Heart left ventricle (tissue), 16 donors: ENCODE data around the gene MYO7B. TPM values are rescaled to one million over a fixed set of nuclear protein-coding genes. Genes with fewer than 3 reads are reported as not detected.

Source experiments
- ATAC-seq, 4 donors: fragments of 200-7000 bp; cut with Tn5 transposase; one replicate each; pipeline ENCODE4 v1.9.1; 2020 to 2022; ENCODE audit warnings: moderate library complexity in 4 of 4, mild to moderate bottlenecking in 3 of 4, moderate number of reproducible peaks in 1 of 4
- DNase-seq, 5 donors: peaks; one replicate each; pipeline ENCODE4 v3.0.0-alpha.2; 2020
- H3K27ac ChIP-seq, 12 donors: fragments of 200-600 bp; sonication (generic) in 4 of 12; one replicate each; pipeline versions ENCODE4 v1.5.0 to v1.8.0; 2016 to 2022; ENCODE audit warnings: mild to moderate bottlenecking in 2 of 12
- H3K27me3 ChIP-seq, 9 donors: fragments of 200-600 bp; sonication (generic) in 2 of 9; one replicate each; pipeline versions ENCODE4 v1.5.1 to v1.8.0; 2016 to 2022; ENCODE audit warnings: mild to moderate bottlenecking in 3 of 9
- H3K36me3 ChIP-seq, 9 donors: fragments of 200-600 bp; sonication (generic) in 2 of 9; one replicate each; pipeline versions ENCODE4 v1.5.0 to v1.8.0; 2018 to 2022; ENCODE audit warnings: mild to moderate bottlenecking in 2 of 9
- H3K4me1 ChIP-seq, 12 donors: fragments of 200-600 bp; sonication (generic) in 4 of 12; one replicate each; pipeline versions ENCODE4 v1.5.0 to v1.8.0; 2016 to 2022; ENCODE audit warnings: mild to moderate bottlenecking in 3 of 12
- H3K4me3 ChIP-seq, 12 donors: fragments of 200-600 bp; sonication (generic) in 4 of 12; one replicate each; pipeline versions ENCODE4 v1.5.0 to v1.8.0; 2017 to 2022; ENCODE audit warnings: mild to moderate bottlenecking in 9 of 12, moderate library complexity in 4 of 12
- H3K9me3 ChIP-seq, 12 donors: fragments of 200-600 bp; sonication (generic) in 4 of 12; one replicate each; pipeline versions ENCODE4 v1.5.0 to v1.8.0; 2016 to 2022; ENCODE audit warnings: mild to moderate bottlenecking in 1 of 12
- CTCF ChIP-seq, 12 donors: fragments of 200-600 bp; sonication (generic) in 4 of 12; IDR thresholded peaks; one replicate each; pipeline versions ENCODE4 v1.5.0 to v1.8.0; 2018 to 2022; ENCODE audit warnings: antibody characterized with exemption in 12 of 12, mild to moderate bottlenecking in 5 of 12
- POLR2A ChIP-seq, 2 donors: fragments of 450-650 bp; IDR thresholded peaks; one replicate each; pipeline ENCODE4 v1.6.1; 2017; ENCODE audit warnings: antibody characterized with exemption in 2 of 2, mild to moderate bottlenecking in 2 of 2, moderate library complexity in 2 of 2
- WGBS, 4 donors: extraction: QIAGEN DNeasy Blood & Tissue Kit in 2 of 4; methylation state at CpG; one replicate each; pipeline versions ENCODE4 v1.1.5 to v1.1.7; 2013 to 2018; 5-methylcytosine and 5-hydroxymethylcytosine counted together
- intact Hi-C, 10 donors: fragments of 100-400 bp; cut with DNase I; formaldehyde crosslinking; loops; one replicate each; pipeline versions ENCODE4 v1.11.1 to v1.14.2; 2022
- polyA plus RNA-seq, 2 donors: library from polyadenylated mRNA; stranded (reverse); fragments of 200-250 nt; gene quantifications; one replicate each; pipeline ENCODE4 v1.2.3, GENCODE V29; 2013
- total RNA-seq, 9 donors: library from RNA; depleted of rRNA in 2 of 9; stranded (reverse); fragments of >200 nt in 2 of 9; fragmentation: NEBNext Ultra II Directional in 3 of 9; extraction: Animal tissue kit (Norgen Biotek cat#: 25700) in 3 of 9; gene quantifications; one replicate each; pipeline versions ENCODE4 v1.1.0 to v1.2.4, GENCODE V29; 2016 to 2023
- donor health status: ischemic (EF 13 %, LVEDD 7.1; RV severe dilation, severe dysfunction).
- donor health status: healthy with polysubstance abuse.
- donor health status: DM: no; HTN: yes; CAD: no.
- donor health status: DM: no; HTN: no; CAD: no.
- donor health status: ischemic (EF 25% LVEDD 6.9; RV normal size, moderate dysfunction).
- donor health status: ischemic (EF 25% LVEDD 5.7; RV mildly dilated, moderate dysfunction).
- donor health status: healthy.
- donor health status: DM: yes; HTN: yes; CAD: no.
- donor health status: ischemic (EF 35%, LVEDD 5.7; RV mildly dilated, moderate dysfunction).
- donor health status: nonischemic (EF 11% LVEDD 7.7; RV severe dilation, severe dysfunction).
- donor health status: DM: yes; HTN: yes; CAD: no.
- donor health status: PGD.
- donor health status: ischemic (EF 29% LVEDD 5.4; RV normal size, mild dysfunction).
- donor health status: nonischemic (EF 23%, LVEDD 6.1; RV moderate dilation, normal function).

The MYO7B gene
- total and polyA plus RNA-seq, 11 donors: 0.20 to 2.1 (median 0.90) TPM

- H3K9me3 ChIP-seq: no peaks in the 10 kb centered on the region
- WGBS, 4 donors: 40 to 56% (median 44%) methylated on average over 6 to 16 of the region's 16 CpGs
- H3K27ac ChIP-seq: peak overlapping the region in 11 of 12 donors; percentile 49 to 92 (median 77)
- no peaks in the 10 kb centered on the region for H3K27me3 ChIP-seq
- H3K4me1 ChIP-seq: peaks cover 31 to 94% (median 75%) of the 10 kb centered on the region in 12 donors
- DNase-seq: peak; percentile 41 to 68 (median 55)
- no peak overlapping the region for H3K4me3 ChIP-seq
- TF ChIP-seq CTCF (IDR thresholded peaks at IDR 0.05) (no peak), POLR2A (IDR thresholded peaks at IDR 0.05) (no peak)
- H3K36me3 ChIP-seq: peaks cover 0 to 11% (median 7%) of the 10 kb centered on the region in 9 donors
- intact Hi-C loops: loop anchor here in 2 of 10 donors (5.0 kb wide), 2 partner anchors 43 to 48 kb away; partner anchors contain the start of gene LIMS2 (in 1 of the 2)
- peak in 2 of 4 donors; percentile 0 to 1 for ATAC-seq
Observed at GRCh38 chr2:127634066-127634617, 98.7 kb downstream of the MYO7B start.

- intact Hi-C loops: loop anchor here in 5 of 10 donors (5.0 kb wide), 4 partner anchors 37 to 108 kb away; partner anchors contain the start of genes IWS1 (in 1 of the 5) and LIMS2 (in 1 of the 5)
- H3K27ac ChIP-seq: peak overlapping the region in 10 of 12 donors; percentile 66 to 92 (median 78)
Observed at GRCh38 chr2:127634626-127635379, 99.3 kb downstream of the MYO7B start.

GRCh38 chr2:127635380-127636237 lies 100.1 kb downstream of the MYO7B start:
- Histone ChIP-seq H3K27me3 (no peaks in the 10 kb centered on the region), H3K4me3 (no peak overlapping the region), H3K27ac (peak overlapping the region in 10 of 12 donors; percentile 7 to 96 (median 90)), H3K36me3 (peaks cover 0 to 22% (median 12%) of the 10 kb centered on the region in 9 donors), H3K9me3 (no peaks in the 10 kb centered on the region), H3K4me1 (peaks cover 27 to 90% (median 72%) of the 10 kb centered on the region in 12 donors)
- TF ChIP-seq CTCF (IDR thresholded peaks at IDR 0.05) (no peak), POLR2A (IDR thresholded peaks at IDR 0.05) (no peak)
- ATAC-seq (no peak), DNase-seq (peak in 1 of 5 donors; percentile 36)
- intact Hi-C loops: loop anchor here in 3 of 10 donors (5.0 kb wide), 2 partner anchors 37 to 108 kb away; partner anchors contain the start of gene IWS1 (in 1 of the 3)
- 92 to 100% (median 93%) methylated on average over 3 to 19 of the region's 19 CpGs for WGBS, 4 donors

More at GRCh38 chr2:127634626-127635379, 99.3 kb downstream of the MYO7B start:
- no peak for TF ChIP-seq POLR2A (IDR thresholded peaks at IDR 0.05)
- no peak for TF ChIP-seq CTCF (IDR thresholded peaks at IDR 0.05)
- no peak for ATAC-seq
- Histone ChIP-seq H3K27me3 (no peaks in the 10 kb centered on the region), H3K4me3 (no peak overlapping the region), H3K4me1 (peaks cover 31 to 90% (median 71%) of the 10 kb centered on the region in 12 donors), H3K9me3 (no peaks in the 10 kb centered on the region), H3K36me3 (peaks cover 0 to 15% (median 7%) of the 10 kb centered on the region in 9 donors)
- 85 to 88% (median 88%) methylated on average over 16 to 17 of the region's 17 CpGs for WGBS, 4 donors
- peak in 1 of 5 donors; percentile 30 for DNase-seq
